Upper lobe of left lung (tissue), 4 donors: ENCODE data around the gene C6orf62.

Source experiments
- CTCF ChIP-seq, 6 experiments: fragments of 450-650 bp in 4 of 6; fragments of 200-600 bp in 2 of 6; sonication (generic) in 2 of 6; IDR thresholded peaks; one replicate each; pipeline ENCODE4 v1.5.1; 2016 to 2019; ENCODE audit warnings: antibody characterized with exemption in 6 of 6
- EP300 ChIP-seq, 4 donors: sonication (generic); formaldehyde crosslinking; IDR thresholded peaks; one replicate each; pipeline ENCODE4 v1.5.1; 2017; ENCODE audit warnings: antibody characterized with exemption in 4 of 4, control low read depth in 2 of 4
- POLR2A ChIP-seq, 4 donors: fragments of 450-650 bp; IDR thresholded peaks; one replicate each; pipeline ENCODE4 v1.5.1; 2016 to 2017; ENCODE audit warnings: antibody characterized with exemption in 4 of 4, mild to moderate bottlenecking in 2 of 4
- POLR2AphosphoS5 ChIP-seq, 2 donors: sonication (generic); formaldehyde crosslinking; IDR thresholded peaks; one replicate each; pipeline ENCODE4 v1.5.1; 2017; ENCODE audit warnings: antibody characterized with exemption in 2 of 2

GRCh38 chr6:24692415-24692814 is 26.5 kb downstream of the C6orf62 start:
- TF ChIP-seq POLR2AphosphoS5 (IDR thresholded peaks at IDR 0.05) (no peak), CTCF (IDR thresholded peaks at IDR 0.05) (no peak), POLR2A (IDR thresholded peaks at IDR 0.05) (no peak), EP300 (IDR thresholded peaks at IDR 0.05) (no peak)
